Posterior vena cava (tissue), 2 donors: ENCODE results near the gene CCDC9B. TPM values are rescaled to one million over a fixed set of nuclear protein-coding genes. Genes with fewer than 3 reads are reported as not detected.

Experiments used
- DNase-seq: peaks from one replicate; pipeline ENCODE4 v3.0.0-alpha.2; 2020; ENCODE audit warnings: low spot score
- intact Hi-C, 2 donors: fragments of 100-400 bp; cut with DNase I; formaldehyde crosslinking; loops; one replicate each; pipeline versions ENCODE4 v1.14.1 to v1.14.2; 2022 to 2023
- total RNA-seq, 2 donors: library from RNA; stranded (reverse); fragmentation: NEBNext Ultra II Directional; extraction: Animal tissue kit (Norgen Biotek cat#: 25700); gene quantifications; one replicate each; pipeline ENCODE4 v1.2.1, GENCODE V29; 2021
- donor health status: DM: yes; HTN: yes; CAD: no.
- donor health status: DM: yes; HTN: yes; CAD: no.

Gene CCDC9B
- total RNA-seq, 2 donors from 2014 or later: 29.2 to 31.2 TPM

- DNase-seq: no peak
- intact Hi-C loops: no loop called here
These were observed 40.4 kb downstream of the CCDC9B start for GRCh38 chr15:40300367-40300766.

GRCh38 chr15:40298216-40298935, 42.4 kb downstream of the CCDC9B start:
- DNase-seq: no peak
- intact Hi-C loops: no loop called here

- intact Hi-C loops: no loop called here
- DNase-seq: no peak
These were observed 43.4 kb downstream of the CCDC9B start for GRCh38 chr15:40297356-40297755.

- intact Hi-C loops: no loop called here
These were observed 44.0 kb downstream of the CCDC9B start for GRCh38 chr15:40296561-40297230.

GRCh38 chr15:40295877-40296560, 44.7 kb downstream of the CCDC9B start:
- no peak for DNase-seq
- intact Hi-C loops: no loop called here

More at GRCh38 chr15:40296561-40297230, 44.0 kb downstream of the CCDC9B start:
- DNase-seq: no peak

- intact Hi-C loops: no loop called here
- DNase-seq: no peak
These were observed 45.4 kb downstream of the CCDC9B start for GRCh38 chr15:40295297-40295696.

- intact Hi-C loops: no loop called here
- no peak for DNase-seq
These were observed 46.5 kb downstream of the CCDC9B start for GRCh38 chr15:40293905-40294895.

- no peak for DNase-seq
- intact Hi-C loops: no loop called here
These were observed 47.7 kb downstream of the CCDC9B start for GRCh38 chr15:40293006-40293405.

- DNase-seq: no peak
- intact Hi-C loops: no loop called here
These were observed 48.5 kb downstream of the CCDC9B start for GRCh38 chr15:40292246-40292645.

GRCh38 chr15:40290918-40291574, 49.7 kb downstream of the CCDC9B start:
- no peak for DNase-seq
- intact Hi-C loops: no loop called here

- intact Hi-C loops: no loop called here
- no peak for DNase-seq
These were observed 50.2 kb downstream of the CCDC9B start for GRCh38 chr15:40290545-40290917.

GRCh38 chr15:40289140-40289775, 51.5 kb downstream of the CCDC9B start:
- no peak for DNase-seq
- intact Hi-C loops: no loop called here

GRCh38 chr15:40287968-40288367, 52.8 kb downstream of the CCDC9B start:
- intact Hi-C loops: no loop called here

GRCh38 chr15:40287505-40287904, 53.2 kb downstream of the CCDC9B start:
- intact Hi-C loops: no loop called here
- DNase-seq: no peak

More at GRCh38 chr15:40287968-40288367, 52.8 kb downstream of the CCDC9B start:
- no peak for DNase-seq

- intact Hi-C loops: no loop called here
These were observed 53.9 kb downstream of the CCDC9B start for GRCh38 chr15:40286794-40287193.

GRCh38 chr15:40286061-40286532, 54.6 kb downstream of the CCDC9B start:
- DNase-seq: no peak
- intact Hi-C loops: no loop called here

More at GRCh38 chr15:40286794-40287193, 53.9 kb downstream of the CCDC9B start:
- DNase-seq: no peak

GRCh38 chr15:40285554-40286011, 55.2 kb downstream of the CCDC9B start:
- no peak for DNase-seq
- intact Hi-C loops: no loop called here

GRCh38 chr15:40285151-40285550, 55.6 kb downstream of the CCDC9B start:
- intact Hi-C loops: no loop called here
- no peak for DNase-seq
